ENCODE data around the gene TMED7. TPM values are rescaled to one million over a fixed set of nuclear protein-coding genes. Genes with fewer than 3 reads are reported as not detected.

TMED7 gene
- total RNA-seq, 1 experiment from 2014 or later = 86.5 TPM

GRCh38 chr5:115601701-115602590 is 23.9 kb downstream of the TMED7 start, which contains the start of gene TICAM2 (continued):
- peak; percentile 87; the same call in 1 of the 2 replicates for TF ChIP-seq HMGXB4 (CRISPR knock-in tag; IDR thresholded peaks at IDR 0.05)
- no peak for TF ChIP-seq SOX15 (CRISPR knock-in tag; IDR thresholded peaks at IDR 0.05)
- TF ChIP-seq ERG (CRISPR knock-in tag; IDR thresholded peaks at IDR 0.05) = no peak
- TF ChIP-seq AFF4 (CRISPR knock-in tag; IDR thresholded peaks at IDR 0.05; ENCODE audit: borderline replicate concordance) = no peak
- no peak for TF ChIP-seq GABPB1 (CRISPR knock-in tag; IDR thresholded peaks at IDR 0.05)
- no peak for TF ChIP-seq NR3C1 (CRISPR knock-in tag; conservative IDR thresholded peaks at IDR 0.05; ENCODE audit: low read depth)

GRCh38 chr5:115600766-115601165 is 25.1 kb downstream of the TMED7 start:
- H3K4me3 Mint-ChIP-seq = no peak overlapping the region
- ATAC-seq (no peak), DNase-seq (ENCODE audit: low spot score) (no peak)
- no peaks in the 10 kb centered on the region for H3K36me3 Mint-ChIP-seq
- H3K4me1 Mint-ChIP-seq = peaks cover 24% of the 10 kb centered on the region
- POLR2A ChIA-PET = no interaction called here
- TF ChIP-seq FOXJ3 (CRISPR knock-in tag; IDR thresholded peaks at IDR 0.05; ENCODE audit: borderline replicate concordance) = no peak
- TF ChIP-seq ZNF416 (CRISPR knock-in tag; IDR thresholded peaks at IDR 0.05) = no peak
- TF ChIP-seq IRF1 (CRISPR knock-in tag; IDR thresholded peaks at IDR 0.05) = no peak
- TF ChIP-seq ZNF396 (CRISPR knock-in tag; IDR thresholded peaks at IDR 0.05; ENCODE audit: borderline replicate concordance) = no peak
- no peak for TF ChIP-seq ZNF512 (CRISPR knock-in tag; IDR thresholded peaks at IDR 0.05; ENCODE audit: borderline replicate concordance)
- TF ChIP-seq AR (CRISPR knock-in tag; IDR thresholded peaks at IDR 0.05) = no peak
- TF ChIP-seq NFE2L1 (CRISPR knock-in tag; IDR thresholded peaks at IDR 0.05) = no peak
- no peak for TF ChIP-seq HMGA2 (CRISPR knock-in tag; IDR thresholded peaks at IDR 0.05)
- no peak for TF ChIP-seq ZNF219 (CRISPR knock-in tag; IDR thresholded peaks at IDR 0.05; ENCODE audit: borderline replicate concordance)
- TF ChIP-seq JUN (CRISPR knock-in tag; IDR thresholded peaks at IDR 0.05) = no peak
- TF ChIP-seq EMX1 (CRISPR knock-in tag; IDR thresholded peaks at IDR 0.05) = no peak
- TF ChIP-seq TCF7 (CRISPR knock-in tag; IDR thresholded peaks at IDR 0.05; ENCODE audit: low read depth) = no peak
- TF ChIP-seq NR2C2 (CRISPR knock-in tag; IDR thresholded peaks at IDR 0.05) = no peak
- TF ChIP-seq RELA (CRISPR knock-in tag; IDR thresholded peaks at IDR 0.05; ENCODE audit: borderline replicate concordance) = no peak
- TF ChIP-seq TP53 (CRISPR knock-in tag; IDR thresholded peaks at IDR 0.05) = no peak
- no peak for TF ChIP-seq ZNF423 (CRISPR knock-in tag; IDR thresholded peaks at IDR 0.05)
- TF ChIP-seq GTF2I (CRISPR knock-in tag; conservative IDR thresholded peaks at IDR 0.05) = no peak
- no peak overlapping the region for H3K27ac Mint-ChIP-seq
- CTCF ChIA-PET = interaction anchor here (1.8 kb wide), 1 partner anchor 26 kb away, joined by 6 read pairs; no protein-coding TSS in a partner anchor
- H3K27me3 Mint-ChIP-seq (ENCODE audit: low read depth) = no peaks in the 10 kb centered on the region
- H3K9me3 Mint-ChIP-seq = no peaks in the 10 kb centered on the region
